ENCODE data around the gene ITPKA. TPM values are rescaled to one million over a fixed set of nuclear protein-coding genes. Genes with fewer than 3 reads are reported as not detected.
A peak's percentile ranks its signal among the peaks of the same experiment; 100 is the strongest.
"Not testable (repeated sequence)": the region's sequence is repeated elsewhere in the genome, so short reads cannot be mapped to it uniquely, and the experiment has no call there.

Gene ITPKA
- total RNA-seq (2014; rRNA removed; shearing (Covaris generic)) = 5.0 and 7.7 TPM in 2 replicates

DNA sequence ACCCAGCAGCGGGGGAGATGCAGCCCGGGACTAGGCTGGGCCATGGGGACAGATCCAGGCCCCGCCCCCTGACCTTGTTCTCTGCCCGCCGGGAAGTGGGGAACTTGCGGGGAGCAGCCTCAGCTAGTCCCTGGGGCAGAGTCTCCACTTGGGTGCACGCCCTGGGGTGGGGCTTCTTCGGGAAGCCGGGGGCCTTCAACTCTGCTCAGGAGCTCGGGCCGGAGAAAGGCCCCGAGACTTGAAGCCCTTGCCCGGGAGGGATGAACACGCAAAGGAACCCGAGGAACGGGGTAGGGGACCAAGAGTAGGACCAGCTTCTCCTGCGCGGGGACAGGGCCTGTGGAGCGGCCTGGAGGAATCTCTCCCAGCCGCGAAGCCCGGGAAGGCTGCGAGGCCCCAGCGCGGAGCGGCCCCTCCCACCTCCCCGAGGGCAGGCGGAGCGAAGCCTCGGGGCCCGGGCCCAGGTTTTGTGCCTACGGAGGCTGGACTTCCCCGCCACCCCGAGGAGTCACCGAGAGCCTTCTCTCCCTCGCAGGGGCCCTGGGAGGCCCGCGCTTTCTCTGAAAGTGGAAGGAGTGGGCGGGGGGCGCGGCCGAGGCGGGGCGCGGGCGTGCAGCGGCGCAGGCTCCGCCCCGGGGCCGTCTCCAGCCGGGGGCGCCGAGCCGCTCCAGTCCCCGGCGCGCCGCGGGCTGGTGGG lies at the start of gene ITPKA:
Gene ITPKA, plus strand, starts transcription at position 670 of the 697 bp plus-strand sequence. CDS start 54 bp downstream, outside the sequence.
- DNase-seq (ENCODE audit: low read depth) = peak; percentile 86

DNA sequence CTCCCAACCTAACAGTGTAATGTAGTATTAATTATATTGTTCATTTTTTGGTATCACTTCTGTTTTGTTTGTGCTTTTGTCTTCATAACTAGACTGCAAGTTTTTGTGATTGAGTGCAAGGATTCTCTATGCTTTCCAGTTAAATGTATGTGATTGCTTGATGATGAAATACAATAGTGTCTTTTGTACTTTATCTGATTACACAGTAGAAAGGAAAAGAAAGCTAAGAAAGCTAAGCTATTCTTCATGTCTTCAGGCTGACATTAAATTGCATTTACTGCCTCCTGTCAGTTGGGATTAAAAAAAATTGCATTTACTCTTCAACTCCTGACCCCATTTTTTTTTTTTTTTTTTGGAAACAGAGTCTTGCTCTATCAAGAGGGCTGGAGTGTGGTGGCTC lies 48.3 kb upstream of the ITPKA start:
- DNase-seq (ENCODE audit: low read depth) = no peak

DNA sequence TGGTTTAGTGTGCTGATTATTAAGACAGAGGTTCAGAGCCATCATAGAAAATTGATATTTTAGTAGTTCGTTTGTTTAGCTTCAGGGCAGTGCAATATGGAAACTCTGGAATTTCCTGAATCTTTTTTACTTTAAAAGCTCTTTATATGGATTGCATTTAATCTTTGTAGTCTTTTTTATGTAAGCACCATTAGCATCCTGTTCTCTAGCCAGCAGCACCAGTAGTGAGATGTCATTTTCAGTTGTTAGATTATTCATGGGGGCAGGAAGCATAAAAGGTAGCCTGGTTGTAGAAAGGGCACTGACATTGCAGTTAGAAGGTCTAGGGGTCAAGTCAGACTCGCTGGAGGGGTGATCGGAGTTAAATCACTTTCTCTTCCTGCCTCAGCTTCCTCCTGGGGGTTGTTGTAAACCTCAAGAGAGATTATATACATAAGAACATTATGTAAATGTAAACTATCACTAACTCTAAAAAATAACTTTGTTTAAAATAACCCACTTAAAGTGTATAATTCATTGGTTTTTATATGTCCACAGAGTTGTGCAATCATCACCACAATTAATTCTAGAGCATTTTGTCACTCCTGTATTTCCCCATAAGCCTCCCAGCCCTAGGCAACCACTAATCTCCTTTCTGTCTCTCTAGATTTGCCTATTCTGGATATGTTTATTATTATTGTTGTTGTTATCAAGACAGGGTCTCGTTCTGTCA lies 31.4 kb upstream of the ITPKA start:
- DNase-seq (ENCODE audit: low read depth) = no peak

GRCh38 chr15:41464889-41465580 lies 28.6 kb upstream of the ITPKA start:
- DNase-seq (ENCODE audit: low read depth) = no peak

GRCh38 chr15:41465822-41466421 lies 27.8 kb upstream of the ITPKA start:
- DNase-seq (ENCODE audit: low read depth) = peak; percentile 32

- no peak for DNase-seq (ENCODE audit: low read depth)
Observed at GRCh38 chr15:41466711-41467110, 27.0 kb upstream of the ITPKA start.

GRCh38 chr15:41469644-41470043 lies 24.0 kb upstream of the ITPKA start:
- DNase-seq (ENCODE audit: low read depth) = not testable (repeated sequence)

DNA sequence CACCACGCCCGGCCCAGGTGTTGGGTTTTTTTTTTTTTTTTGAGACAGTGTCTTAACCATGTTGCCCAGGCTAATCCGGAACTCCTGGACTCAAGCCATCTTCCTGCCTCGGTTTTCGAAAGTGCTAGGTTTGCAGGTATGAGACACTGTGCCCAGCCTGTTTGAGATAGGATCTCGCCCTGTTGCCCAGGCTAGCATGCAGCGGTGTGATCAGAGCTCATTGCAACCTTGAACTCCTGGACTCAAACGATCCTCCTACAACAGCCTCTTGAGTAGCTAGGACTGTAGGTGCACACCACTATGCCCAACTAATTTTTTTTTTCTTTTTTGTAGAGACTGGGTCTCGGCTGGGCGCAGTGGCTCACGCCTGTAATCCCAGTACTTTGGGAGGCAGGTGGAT lies 20.3 kb upstream of the ITPKA start:
- DNase-seq (ENCODE audit: low read depth) = no peak

- DNase-seq (ENCODE audit: low read depth) = no peak
Observed at GRCh38 chr15:41474436-41474835, 19.2 kb upstream of the ITPKA start.

DNA sequence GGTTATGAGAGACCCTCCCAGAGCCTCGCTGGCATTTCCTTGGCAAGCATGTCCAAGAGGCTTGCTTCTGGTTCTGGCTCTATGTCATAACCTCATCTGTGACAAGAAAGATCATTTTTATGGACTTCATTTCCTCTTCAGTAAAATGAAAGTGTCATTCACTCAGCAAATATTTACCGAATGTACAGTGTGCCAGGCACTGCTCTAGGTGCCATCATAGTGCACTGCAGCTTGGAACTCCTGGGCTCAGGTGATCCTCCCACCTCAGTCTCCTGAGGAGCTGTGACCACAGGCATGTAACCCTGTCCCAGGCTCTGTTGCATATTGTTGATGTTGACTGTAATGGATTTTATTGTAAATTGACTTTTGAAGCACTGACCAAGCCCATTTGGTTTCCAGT lies 18.7 kb upstream of the ITPKA start:
- no peak for DNase-seq (ENCODE audit: low read depth)

DNA sequence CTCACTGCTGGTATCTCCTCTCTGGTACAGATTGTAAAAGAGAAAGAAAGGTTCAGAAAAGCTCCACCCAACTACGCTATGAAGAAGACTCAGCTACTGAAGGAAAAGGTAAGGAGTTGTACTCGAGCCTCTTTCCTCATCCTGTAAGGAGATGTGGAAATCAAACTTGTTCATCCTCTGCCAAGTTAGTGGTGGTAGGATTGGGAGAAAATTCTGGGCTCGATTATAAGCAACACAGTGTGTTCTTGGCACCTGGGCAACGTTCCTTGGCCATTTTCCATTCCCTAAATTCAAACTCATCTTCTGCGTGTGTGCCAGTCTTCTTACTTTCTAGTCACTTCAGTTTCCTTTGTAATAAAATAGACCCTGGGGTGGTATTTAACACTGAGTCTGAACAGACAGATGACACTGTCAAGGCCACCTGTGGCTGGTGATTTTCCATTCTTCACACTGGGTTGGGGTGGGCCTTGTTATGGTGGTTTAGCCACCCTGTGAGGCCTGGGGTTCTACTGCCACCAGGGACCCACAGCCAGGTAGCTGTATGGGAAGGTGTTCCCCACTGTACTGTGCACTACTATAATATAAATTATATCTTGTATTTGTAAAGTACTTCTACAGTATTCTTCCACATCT lies 17.1 kb upstream of the ITPKA start:
- no peak for DNase-seq (ENCODE audit: low read depth)

- no peak for DNase-seq (ENCODE audit: low read depth)
Observed at GRCh38 chr15:41480396-41481140, 13.1 kb upstream of the ITPKA start.

DNA sequence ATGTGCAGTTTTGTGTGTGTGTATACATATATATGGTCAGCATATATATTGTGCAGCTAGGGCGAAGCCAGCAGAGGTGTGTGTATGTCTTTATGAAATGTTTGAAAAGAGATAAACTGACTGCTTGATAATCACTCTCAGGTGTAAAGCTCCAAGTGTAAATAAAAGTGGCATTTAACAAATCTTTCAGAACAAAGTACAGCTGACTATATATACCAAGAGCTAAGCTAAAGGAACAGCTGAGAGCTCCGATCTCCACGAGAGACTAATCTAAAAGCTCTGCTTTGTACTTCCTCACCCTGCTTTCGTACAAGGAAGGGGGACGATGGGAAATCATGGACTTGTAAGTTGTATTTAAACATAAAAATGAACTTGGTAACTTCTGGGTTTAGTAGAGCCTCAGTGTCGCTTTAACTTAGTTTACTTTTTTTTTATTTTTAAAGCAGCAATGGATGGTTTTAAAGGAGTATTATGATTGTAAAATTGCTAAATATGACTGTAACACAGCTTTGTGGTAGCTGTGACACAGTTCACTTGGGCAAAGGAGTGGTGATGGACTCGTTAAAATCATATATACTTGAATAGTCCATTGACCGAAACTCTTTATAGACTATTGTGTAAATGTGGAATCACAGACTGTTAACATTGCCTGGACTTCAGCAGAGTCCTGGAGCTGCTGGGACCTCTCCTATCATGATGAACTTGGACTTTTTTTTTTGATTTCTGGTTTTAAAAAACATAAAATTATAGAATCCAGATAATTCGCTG lies 11.4 kb upstream of the ITPKA start:
- no peak for DNase-seq (ENCODE audit: low read depth)

DNA sequence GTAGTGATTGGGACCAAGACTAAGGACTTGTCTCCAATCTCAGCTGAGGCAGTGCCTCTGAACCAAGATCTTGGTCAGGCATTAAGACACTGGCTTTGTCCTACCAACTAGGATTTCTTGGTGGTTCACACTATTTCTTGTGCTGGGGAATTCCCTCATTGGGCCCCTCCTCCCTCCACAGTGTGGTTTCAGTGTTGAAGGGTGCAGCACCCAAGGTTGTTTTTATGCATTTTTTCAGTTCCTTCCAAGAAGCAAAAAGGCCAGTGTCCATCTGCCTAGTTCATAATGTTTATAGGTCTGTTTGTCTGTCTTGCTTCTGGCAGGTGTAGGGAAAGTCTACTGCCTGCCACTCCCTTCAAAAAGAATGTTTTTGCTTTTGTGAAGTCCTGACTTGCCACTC lies 10.6 kb upstream of the ITPKA start:
- no peak for DNase-seq (ENCODE audit: low read depth)

GRCh38 chr15:41483519-41483918 lies 10.2 kb upstream of the ITPKA start:
- DNase-seq (ENCODE audit: low read depth) = no peak

DNA sequence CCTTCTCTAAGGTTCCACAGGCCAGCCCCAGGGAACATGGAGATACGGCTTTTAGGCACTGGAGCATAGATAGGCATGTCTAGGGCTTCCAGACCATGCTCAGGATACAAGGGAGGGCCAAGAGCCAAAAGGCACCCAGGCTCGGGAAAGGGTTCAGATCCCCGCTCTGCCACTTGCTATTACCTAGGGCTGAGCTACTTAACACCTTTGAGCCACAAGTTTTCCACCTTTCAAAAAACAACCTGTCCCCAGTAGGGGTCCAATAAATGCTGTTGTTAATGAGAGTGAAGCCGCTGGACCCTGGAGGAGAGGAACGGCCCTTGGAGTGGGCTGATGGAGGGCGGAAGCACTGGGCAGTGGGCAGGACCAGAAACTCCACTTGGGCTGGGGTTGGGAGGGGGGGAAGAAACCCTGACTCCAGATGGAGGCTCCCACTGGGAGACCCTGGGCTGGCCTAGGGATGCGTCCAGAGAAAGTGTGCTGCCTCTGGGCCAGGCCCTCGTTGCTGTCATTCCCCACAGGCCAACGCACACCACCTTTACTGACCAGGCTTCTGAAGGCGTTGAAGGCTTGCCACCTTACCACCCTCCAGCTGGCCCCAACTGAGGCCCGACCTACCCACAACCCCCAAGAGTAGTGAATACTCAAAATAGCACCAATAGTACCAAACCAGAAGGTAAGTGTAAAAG lies 8.6 kb upstream of the ITPKA start:
- DNase-seq (ENCODE audit: low read depth) = no peak

DNA sequence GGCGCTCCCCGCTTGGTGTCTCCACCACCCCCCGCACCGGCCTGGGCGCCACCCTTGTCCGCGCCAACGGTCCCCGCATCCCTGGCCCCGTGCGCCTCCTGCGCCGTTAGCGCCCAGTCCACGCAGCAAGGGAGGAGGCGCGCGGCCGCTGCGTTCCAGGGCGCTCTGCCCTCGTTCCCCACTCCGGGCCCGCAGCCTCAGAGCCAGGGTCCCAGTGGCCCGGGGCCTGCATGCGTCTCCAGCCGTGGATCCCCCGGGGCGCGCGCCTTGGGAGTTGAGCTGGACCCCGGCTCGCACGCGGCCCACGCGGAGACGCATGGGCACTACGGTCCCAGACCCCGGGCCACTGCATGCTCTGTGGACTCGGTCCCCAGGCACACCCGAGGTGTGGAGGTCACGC lies 7.4 kb upstream of the ITPKA start:
- DNase-seq (ENCODE audit: low read depth) = no peak

DNA sequence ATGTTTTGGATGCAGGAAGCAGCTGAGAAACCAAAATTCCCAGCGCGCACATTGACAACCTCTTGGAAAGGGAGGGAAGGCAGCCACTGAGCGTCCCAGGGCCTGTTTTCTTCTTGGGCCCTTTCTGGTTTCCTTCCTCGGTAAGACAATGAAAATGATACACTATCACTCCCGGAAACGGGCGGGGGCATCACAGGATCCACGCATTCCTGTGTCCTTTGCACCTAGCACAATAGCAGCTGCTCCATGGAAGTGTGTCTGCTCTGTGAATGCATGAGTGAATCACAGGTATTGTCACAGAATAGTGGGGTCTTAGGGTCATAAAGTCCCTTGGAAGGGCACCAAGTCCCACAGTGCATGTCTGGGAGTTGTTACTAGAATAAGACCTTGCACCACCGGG lies 6.3 kb upstream of the ITPKA start:
- DNase-seq (ENCODE audit: low read depth) = no peak

DNA sequence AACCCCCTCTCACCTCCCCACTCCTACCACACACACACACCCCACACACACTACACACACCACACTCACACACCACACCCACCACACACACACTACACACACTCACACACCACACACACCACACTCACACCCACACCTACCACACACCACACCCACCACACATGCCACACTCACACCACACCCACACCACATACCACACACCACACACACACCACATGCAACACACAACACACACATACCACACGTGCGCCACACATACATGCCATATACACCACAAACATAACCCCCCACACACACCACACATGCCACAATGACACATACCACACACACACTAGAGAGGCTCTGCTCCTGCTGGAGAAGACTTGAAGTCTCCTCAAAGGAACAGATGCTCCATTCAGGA lies 5.9 kb upstream of the ITPKA start:
- no peak for DNase-seq (ENCODE audit: low read depth)

DNA sequence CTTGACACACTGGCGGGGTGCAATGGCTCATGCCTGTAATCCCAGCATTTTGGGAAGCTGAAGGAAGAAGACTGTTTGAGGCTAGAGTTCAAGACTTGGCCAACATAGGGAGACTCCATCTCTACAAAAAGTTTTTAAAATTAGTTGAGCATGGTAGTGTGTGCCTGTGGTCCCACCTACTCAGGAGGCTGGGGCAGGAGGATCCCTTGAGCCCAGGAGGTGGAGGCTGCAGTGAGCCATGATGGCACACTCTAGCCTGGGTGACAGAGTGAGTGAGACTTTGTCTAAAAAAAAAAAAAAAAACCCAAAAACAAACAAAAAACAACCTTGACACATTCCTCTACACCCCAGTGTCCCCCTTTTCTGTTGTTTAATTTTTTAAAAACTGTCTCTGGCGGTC lies 4.0 kb upstream of the ITPKA start:
- no peak for DNase-seq (ENCODE audit: low read depth)

Data from Daoy (cell line).